COLO668 (cell line): Measurements from ENCODE around the gene SLC17A4.

Source experiments
- DNase-seq: peaks from one replicate; lab custom pipeline; 2025; ENCODE audit not compliant: unreplicated experiment; lab: John Stamatoyannopoulos, UW

Gene SLC17A4, protein sequence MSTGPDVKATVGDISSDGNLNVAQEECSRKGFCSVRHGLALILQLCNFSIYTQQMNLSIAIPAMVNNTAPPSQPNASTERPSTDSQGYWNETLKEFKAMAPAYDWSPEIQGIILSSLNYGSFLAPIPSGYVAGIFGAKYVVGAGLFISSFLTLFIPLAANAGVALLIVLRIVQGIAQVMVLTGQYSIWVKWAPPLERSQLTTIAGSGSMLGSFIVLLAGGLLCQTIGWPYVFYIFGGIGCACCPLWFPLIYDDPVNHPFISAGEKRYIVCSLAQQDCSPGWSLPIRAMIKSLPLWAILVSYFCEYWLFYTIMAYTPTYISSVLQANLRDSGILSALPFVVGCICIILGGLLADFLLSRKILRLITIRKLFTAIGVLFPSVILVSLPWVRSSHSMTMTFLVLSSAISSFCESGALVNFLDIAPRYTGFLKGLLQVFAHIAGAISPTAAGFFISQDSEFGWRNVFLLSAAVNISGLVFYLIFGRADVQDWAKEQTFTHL

DNA sequence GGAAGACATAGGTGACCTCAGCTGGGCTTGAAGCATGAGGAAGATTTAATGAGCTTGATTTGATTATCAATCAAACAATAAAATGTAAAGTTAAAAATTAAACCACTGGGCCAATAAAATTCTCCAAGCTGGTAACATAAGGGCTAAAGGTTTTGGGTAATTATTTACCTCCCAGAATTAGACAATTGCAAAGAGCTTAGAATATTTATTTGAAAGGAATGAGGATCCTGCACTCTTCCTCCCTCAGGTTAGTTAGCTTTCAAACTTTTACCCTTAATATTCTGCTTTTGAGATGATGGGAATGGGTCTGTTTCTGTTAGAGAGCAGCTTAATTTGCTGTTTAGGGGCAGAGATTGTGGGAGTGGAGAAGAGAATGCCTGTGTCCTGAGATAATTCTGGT lies at the start of gene SLC17A4:
Gene SLC17A4, plus strand, starts transcription at position 208 of the 400 bp plus-strand sequence. CDS start 7,221 bp downstream, outside the sequence.
- no peak for DNase-seq

DNA sequence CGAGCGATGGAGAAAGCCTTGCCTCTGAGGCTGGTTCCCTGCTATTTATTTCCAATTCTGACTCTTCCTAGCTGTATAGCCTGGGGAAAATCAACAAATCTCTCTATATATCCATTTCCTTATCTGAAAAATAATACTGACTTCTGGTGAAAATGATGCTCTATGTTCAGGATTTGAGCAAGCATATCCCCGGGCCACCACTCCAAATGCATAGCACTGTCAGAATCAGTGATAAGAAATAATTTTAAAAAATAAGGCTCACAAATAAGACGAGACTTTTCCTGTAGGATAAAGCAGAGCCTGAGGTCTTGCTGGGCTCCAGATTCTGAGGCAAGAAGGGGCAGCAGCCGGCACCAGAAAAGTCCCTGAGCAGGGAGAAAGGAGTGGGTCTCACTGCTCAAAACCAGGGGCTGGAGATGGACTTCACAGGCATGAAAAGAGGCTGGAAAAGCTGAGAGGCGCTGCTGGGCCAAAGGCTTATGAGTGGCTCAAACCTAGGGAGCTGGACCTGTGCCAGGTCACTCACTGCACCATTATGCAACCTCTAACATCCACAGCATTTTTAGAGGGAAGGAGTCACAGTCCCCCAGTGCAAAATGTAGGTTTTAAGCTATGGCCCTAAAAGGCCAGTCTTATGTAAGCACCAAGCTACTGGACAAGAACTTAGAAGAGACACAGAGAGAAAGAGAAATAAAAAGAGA lies 48.1 kb upstream of the SLC17A4 start:
- DNase-seq = peak; percentile 12

DNA sequence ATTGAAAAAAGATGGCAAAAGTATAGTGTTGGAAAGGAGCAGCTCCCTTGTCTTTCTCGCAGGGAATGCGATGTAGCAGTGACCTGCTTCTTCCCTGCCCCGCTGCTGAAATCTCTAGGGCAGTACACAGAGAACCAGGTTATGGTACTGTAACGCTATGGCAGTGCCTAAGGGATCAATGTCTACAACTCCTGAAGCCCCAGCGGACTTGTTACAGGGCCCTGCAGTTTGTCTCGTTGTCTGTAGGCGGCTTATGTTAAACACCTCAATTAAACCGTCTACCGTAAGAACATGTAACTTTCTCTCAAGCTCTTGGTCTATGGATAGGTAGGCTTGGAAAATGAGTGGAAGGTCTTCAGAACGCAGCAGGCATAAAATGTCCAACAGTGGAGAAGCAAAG lies 44.8 kb upstream of the SLC17A4 start:
- no peak for DNase-seq

DNA sequence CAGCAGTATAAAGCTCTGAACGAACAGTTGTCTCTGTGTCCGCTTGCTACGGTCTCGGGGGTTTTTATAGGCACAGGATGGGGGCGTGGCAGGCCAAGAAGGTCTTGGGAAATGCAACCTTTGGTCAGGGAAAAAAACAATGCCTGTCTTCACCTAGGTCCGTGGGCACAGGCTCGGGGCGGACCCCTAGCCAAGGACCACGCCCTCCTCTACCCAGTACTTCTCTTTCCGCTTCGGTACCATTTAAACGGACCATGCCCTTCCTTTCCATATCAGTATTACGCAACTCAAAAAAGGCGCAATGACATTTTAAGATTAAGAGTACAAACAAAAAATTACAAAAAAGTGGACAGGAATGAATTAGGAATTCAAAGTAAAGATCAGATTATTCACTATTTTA lies 44.3 kb upstream of the SLC17A4 start:
- DNase-seq = no peak

DNA sequence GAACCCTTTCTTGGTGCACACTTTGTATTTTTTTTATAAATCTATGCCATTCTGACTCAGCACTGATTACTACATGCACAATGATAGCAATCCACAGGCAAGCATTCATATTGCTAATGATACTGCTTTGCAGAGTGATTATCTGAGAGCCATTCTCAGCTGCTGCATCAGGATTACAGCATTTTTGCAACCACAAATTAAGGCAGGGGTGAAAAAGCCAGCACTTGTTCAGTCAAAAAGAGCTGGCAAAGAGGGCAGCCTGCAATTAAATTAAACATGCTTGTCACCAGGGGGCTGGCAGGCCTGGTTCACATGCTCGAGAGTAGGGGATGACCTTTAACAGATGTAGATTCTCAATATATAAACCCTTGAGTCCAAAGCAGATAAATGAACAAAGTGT lies 40.7 kb upstream of the SLC17A4 start:
- DNase-seq = no peak

DNA sequence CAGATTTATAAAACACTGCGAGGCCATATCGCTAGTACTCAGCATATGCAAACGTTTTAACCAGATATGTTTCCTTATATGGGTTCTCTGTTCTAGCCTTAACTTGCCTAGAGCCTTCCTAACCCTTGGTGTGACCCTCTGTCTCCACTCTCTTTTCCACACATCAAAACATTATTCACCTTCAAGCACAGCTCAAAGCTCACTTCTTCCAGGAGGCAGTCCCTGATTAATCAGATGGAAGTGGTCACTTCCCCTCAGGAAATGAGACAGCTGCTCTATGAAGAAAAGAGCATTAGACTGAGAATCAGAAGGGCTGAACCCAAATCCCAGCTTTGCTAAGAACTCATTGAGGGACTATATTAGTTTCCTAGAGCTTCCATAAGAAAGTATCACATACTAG lies 39.8 kb upstream of the SLC17A4 start:
- no peak for DNase-seq

DNA sequence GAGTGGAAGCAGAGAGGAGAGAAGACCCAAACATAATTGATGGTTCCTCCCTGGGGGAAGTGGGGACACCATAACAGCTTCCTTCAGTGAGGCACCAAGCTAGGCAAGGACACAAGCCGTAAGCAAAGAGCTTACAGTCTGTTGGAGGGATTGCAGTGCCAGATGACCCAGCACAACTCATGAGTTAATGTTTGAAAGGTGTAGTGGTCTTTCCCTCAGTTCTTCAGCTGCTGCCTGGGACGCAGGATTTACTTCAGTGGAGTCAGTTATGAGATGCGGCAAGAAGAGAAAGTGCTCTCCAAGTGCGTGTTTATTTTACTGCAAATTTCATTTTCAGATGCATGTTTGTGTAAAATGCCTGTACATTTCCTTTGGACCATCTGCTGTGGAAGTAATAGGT lies 38.7 kb upstream of the SLC17A4 start:
- no peak for DNase-seq

DNA sequence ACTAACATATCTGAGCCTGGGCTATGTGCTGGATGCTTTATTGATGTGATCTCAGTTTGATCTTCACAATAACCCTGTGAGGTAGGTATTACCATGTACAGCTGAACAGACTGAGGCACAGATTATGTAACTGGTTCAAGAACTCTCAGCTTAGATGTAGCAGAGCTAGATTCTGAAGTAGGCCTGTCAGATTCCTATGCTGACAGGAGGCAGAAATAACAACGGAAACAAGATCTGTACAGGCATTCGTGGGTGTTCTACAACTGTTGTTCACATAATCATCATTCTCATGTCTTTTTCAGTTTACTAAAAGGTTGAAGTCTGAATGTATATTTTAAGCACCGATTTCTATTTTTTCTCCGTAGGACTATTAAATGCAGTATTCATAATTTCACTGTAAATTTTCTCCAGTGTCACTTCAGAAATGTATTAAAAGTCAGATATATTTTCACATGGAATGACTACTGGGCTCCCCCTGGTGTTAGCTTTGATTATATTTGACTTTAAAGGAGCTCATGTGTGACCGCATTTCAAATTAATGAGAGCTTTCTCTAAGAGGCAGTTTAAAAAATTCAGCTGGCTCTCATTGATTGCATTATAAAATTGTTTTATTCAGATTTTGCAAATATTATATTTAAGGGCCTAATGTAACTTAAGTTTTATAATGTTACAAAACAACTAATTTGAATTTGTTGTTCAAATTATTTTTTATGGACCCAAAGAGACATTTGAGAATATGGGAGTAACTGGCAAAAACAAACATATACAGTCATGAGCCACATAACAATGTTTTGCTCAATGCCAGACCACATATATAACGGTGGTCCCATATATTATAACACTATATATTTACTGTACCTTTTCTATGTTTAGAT lies 36.4 kb upstream of the SLC17A4 start:
- DNase-seq = no peak

DNA sequence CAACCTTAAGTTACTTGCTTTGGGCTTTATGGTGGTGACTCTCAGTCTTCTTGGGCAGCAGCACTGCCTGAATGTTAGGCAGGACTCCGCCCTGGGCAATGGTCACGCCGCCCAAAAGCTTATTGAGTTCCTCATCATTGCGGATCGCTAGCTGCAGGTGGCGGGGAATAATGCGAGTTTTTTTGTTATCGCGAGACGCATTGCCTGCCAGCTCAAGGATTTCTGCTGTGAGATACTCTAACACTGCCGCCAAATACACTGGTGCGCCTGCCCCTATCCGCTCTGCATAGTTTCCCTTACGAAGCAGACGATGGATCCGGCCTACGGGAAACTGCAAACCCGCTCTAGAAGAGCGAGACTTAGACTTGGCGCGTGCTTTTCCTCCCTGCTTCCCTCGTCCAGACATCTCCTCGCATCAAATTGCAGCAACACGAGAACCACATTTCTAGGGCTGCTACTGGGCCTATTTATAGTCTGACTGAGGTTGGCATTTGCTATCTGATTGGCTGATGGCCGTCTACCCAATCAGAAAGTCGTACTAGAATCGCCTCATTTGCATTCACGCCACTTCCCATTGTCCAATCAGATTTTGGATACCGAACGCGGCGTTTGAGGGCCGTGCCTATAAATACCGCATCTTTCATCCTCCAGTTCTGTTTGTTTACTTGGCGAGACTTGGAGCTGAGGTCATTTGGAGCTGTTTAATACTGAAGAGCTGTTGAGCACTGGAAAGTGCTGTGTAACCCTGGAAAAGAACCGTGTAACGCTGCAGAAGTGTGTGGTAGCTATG lies 28.2 kb upstream of the SLC17A4 start:
- no peak for DNase-seq

DNA sequence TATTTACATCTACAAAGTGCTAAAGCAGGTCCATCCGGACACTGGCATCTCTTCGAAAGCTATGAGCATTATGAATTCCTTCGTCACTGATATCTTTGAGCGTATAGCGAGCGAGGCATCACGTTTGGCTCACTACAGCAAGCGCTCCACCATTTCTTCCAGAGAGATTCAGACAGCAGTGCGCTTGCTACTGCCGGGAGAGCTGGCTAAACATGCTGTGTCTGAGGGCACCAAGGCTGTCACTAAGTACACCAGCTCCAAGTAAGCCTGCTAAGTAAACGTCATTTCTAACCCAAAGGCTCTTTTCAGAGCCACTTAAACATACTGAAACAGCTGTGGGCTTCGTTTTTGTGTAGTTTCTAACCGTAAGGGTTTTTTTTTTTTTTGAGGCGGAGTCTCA lies 27.5 kb upstream of the SLC17A4 start:
- no peak for DNase-seq

DNA sequence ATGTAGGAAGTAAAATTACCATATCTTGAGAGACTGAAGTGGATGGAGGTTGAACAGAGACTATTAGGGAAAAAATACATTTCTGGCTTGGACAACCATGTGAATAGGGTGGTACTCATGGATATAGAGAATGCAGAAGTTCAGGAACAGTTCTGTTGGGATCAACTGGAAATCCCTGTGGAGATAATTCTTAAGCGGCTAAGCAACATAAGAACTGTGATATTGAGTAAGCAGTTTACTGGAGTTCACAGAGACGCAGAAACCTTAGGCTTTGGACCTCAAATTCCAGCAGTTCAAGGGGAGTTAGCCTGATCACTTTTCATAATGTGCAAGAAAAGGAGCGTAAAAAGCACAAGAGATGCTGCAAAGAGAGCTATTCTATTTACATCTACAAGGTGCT lies 23.6 kb upstream of the SLC17A4 start:
- DNase-seq = no peak

DNA sequence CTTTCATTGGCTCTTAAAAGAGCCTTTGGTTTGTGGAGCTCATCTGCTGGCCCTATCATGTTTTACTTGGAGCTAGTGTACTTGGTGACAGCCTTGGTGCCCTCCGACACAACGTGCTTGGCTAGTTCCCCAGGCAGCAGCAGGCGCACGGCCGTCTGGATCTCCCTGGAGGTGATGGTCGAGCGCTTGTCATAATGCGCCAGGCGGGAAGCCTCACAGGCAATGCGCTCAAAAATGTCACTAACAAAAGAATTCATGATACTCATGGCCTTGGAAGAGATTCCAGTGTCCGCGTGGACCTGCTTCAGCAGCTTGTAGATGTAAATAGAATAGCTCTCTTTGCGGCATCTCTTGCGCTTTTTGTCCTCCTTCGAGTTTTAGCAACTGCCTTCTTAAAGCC lies 22.8 kb upstream of the SLC17A4 start:
- no peak for DNase-seq

DNA sequence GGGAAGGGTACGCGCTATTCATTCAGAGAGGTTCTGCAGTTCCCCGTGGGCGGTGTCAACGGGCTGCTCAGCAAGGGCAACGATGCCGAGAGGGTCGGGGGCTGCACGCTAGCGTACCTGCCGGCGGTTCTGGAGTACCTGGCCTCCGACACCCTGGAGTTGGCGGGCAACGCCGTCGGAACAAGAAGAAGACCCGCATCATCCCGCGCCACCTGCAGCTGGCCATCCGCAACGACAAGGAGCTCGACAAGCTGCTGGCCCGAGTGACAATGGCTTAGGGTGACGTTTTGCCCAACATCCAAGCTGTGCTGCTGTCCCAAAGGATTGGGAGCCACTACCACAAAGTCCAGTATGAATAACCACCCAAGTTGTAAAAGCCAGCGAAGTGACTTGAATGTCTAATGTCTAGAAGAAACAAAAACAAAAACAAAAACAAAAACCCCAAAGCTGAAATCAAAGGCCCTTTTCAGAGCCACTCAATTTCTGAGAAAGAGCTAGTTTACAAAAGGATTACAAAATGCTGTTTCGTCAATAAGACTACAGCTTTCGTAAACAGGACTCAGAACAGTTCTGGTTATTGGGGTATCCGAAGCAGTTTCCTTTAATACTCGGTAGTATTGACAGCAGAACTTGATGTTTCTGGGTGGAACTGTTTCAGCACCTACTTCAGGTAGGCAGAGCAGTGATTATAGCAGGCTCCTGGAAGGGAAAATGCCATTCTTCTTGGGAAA lies 21.9 kb upstream of the SLC17A4 start:
- DNase-seq = no peak

DNA sequence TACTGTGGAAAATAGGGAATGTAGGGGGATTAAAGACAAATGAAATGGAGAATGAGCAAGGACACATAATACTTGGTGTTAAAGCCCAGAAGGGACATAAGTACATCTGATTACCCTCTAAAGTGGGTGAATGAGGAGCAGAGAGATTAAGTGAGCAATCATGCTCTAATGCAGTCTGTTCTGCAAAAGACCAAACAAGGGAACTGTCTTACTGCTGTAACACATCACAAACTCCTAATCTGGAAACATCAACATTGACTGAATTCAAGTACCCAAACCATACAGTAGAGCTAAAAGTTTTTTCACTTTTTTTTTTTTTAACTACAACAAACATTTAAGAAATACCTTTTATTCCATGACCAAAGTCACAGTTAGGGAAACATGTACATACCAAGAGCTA lies 19.3 kb upstream of the SLC17A4 start:
- no peak for DNase-seq

DNA sequence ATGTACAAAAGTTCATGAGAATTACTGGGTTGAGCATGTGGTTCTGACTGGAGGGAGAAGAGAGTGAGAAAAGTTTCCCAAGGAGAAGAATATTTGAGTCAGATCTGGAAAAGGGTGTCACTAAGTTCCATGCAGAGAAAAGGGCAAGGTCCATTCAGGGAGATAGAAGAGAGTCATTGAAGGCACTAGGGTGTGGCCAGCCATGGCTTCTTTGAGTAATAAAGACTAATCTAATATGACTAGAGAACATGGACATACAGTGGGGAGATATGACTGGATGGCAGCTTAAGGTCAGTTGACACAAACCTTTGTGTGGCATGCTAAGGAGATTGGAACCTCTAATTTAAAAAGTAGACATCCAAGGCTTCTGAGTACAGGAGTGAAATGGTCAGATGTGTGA lies 10.7 kb upstream of the SLC17A4 start:
- DNase-seq = no peak

DNA sequence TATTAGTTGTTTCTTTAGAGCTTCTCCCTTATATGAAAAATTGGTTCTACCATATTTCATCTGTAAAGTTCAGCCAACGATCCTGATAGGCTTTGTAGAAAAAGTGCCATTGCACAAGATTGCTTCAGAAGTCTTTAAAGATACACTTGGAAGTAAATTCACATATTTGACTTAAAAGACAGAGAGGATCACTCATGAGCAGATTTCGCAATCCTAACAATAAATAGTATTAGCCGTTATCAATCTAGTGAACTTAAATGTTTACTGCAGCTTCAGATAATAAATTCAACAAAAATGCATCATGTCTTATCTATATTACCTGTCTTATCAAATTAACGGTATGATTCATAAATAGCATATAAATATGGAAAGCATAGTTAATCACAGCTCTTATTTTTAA lies 8.7 kb upstream of the SLC17A4 start:
- no peak for DNase-seq

DNA sequence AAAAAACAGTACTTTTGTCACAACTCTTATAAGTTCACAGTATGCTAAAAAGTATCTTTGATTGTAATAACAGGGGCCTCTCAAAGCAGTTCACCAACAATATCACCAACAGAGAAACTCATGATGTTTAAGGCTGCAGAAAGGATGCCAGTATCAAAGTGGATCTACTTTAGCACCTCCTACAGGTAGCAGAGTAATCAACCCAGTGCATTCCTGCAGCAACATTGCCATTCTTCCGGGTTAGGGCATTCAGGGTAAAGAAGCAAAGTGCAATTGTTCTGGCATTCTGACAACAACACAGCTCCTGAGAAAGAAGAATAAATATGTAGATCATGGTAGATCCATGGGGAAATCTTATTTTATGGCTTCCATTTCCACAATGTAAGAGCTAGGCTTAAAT lies 7.6 kb upstream of the SLC17A4 start:
- DNase-seq = no peak

DNA sequence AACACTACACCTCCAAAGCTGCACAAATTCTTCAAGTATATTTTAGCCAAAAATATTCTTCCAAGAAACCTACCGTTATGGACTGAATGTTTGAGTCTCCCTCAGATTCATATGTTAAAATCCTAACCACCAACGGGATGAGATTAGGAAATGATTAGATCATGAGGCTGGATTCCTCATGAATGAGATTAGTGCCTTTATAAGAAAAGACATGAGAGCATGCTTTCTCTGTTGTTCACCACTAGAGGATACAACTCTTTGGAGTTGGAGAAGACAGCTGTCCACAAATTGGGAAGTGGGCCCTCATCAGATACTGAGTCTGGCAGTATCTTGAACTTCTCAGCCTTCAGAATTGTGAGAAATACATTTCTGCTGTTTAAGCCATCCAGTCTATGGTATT lies 7.1 kb upstream of the SLC17A4 start:
- DNase-seq = no peak

DNA sequence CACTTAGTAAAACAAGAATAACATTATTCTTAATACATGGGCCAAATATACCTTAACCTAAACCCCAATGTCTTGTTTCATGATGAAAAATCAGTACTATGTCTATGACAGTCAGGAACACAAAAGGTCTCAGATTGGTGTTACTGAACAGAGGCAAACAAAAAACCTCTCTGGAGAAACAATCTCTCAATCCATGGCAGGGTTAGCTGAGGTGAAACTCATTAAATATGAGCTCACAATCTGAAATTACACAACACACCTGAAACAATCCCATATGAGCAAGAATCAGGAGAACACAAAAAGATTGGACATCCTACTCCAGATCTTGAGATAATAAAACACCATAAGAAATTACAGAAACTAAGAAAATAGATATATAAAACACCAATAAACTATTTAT lies 6.5 kb upstream of the SLC17A4 start:
- DNase-seq = no peak
